Activated CD8-positive, alpha-beta T cell treated with anti-CD3 and anti-CD28 coated beads for 36 hours (primary cell): ENCODE measurements around the gene NCK2. TPM values are rescaled to one million over a fixed set of nuclear protein-coding genes. Genes with fewer than 3 reads are reported as not detected.

Experiments used
- ATAC-seq: fragments of 200-7000 bp; cut with Tn5 transposase; one replicate; pipeline ENCODE4 v1.10.0; 2021; ENCODE audit warnings: mild to moderate bottlenecking, moderate library complexity
- CTCF ChIA-PET: fragments of 350-600 bp; sonication (Branson Sonifier 250); formaldehyde crosslinking; loops from one replicate; lab custom pipeline; 2021; ENCODE audit warnings: antibody characterized with exemption; lab: Charles Lee
- POLR2A ChIA-PET: fragments of 350-600 bp; sonication (Branson Sonifier 250); formaldehyde crosslinking; loops from one replicate; lab custom pipeline; 2021; ENCODE audit warnings: antibody characterized with exemption; lab: Charles Lee
- DNase-seq: peaks from one replicate; pipeline ENCODE4 v3.0.0-alpha.2; 2020
- H3K27ac Mint-ChIP-seq: one replicate; pipeline ENCODE4 v1.8.0; 2021; ENCODE audit warnings: mild to moderate bottlenecking, mixed read lengths
- H3K27me3 Mint-ChIP-seq: one replicate; pipeline ENCODE4 v1.8.0; 2021; ENCODE audit warnings: mixed read lengths
- H3K36me3 Mint-ChIP-seq: one replicate; pipeline ENCODE4 v1.8.0; 2021; ENCODE audit warnings: low read depth, mixed read lengths
- H3K4me1 Mint-ChIP-seq: one replicate; pipeline ENCODE4 v1.8.0; 2021; ENCODE audit warnings: low read depth, mixed read lengths
- H3K4me3 Mint-ChIP-seq: one replicate; pipeline ENCODE4 v1.8.0; 2021; ENCODE audit warnings: mild to moderate bottlenecking, moderate library complexity, mixed read lengths
- H3K9me3 Mint-ChIP-seq: one replicate; pipeline ENCODE4 v1.8.0; 2021; ENCODE audit warnings: mixed read lengths
- intact Hi-C: fragments of 100-400 bp; cut with micrococcal nuclease; formaldehyde crosslinking; loops from one replicate; pipeline ENCODE4 v1.10.0; 2022
- total RNA-seq, 2 experiments: library from RNA; stranded (reverse); gene quantifications; one replicate each; pipeline ENCODE4 v1.2.3, GENCODE V29; 2021
- TF ChIP-seq, protein P1 (sequence below): fragments of 200-600 bp; IDR thresholded peaks from one replicate; pipeline ENCODE4 v1.8.0; 2022; ENCODE audit warnings: antibody characterized with exemption, mild to moderate bottlenecking

Gene NCK2
- total RNA-seq, 2 experiments from 2014 or later, result 68.3 to 69.7 TPM

DNA sequence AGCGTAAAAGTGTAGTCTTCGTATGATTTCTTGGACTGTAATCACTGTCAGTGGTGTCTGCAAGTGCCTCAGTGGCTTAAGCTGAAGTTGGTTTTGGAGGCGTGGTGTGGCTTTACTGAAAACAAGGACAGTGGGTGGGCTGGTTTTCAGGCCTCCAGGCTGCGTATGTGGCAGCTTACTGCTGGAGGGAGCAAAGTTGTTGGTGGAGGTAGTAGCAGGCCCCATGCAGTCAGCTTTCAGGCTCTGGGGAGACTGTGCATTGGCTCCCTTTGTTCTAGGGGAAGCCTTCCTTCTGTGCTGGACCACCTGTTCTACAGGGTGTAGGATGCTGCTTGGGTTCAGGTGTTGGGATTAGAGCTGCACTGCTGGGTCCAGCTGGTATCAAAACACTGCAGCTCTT, 91.6 kb downstream of the NCK2 start:
- peaks cover 82% of the 10 kb centered on the region for H3K36me3 Mint-ChIP-seq
- H3K9me3 Mint-ChIP-seq, result peaks cover 37% of the 10 kb centered on the region
- CTCF ChIA-PET, result interaction anchor here (0.7 to 1.0 kb wide), 2 partner anchors 21 to 90 kb away, joined by 3 to 4 read pairs; no protein-coding TSS in a partner anchor
- DNase-seq (no peak), ATAC-seq (peak; percentile 4)
- no peaks in the 10 kb centered on the region for H3K27me3 Mint-ChIP-seq
- POLR2A ChIA-PET, result interaction anchor here (0.7 to 1.4 kb wide), 7 partner anchors 9 to 44 kb away, joined by 3 to 12 read pairs (median 4); no protein-coding TSS in a partner anchor
- H3K27ac Mint-ChIP-seq, result peak overlapping the region; percentile 96
- peaks cover 94% of the 10 kb centered on the region for H3K4me1 Mint-ChIP-seq
- intact Hi-C loops, result loop anchor here (2.0 to 5.0 kb wide), 2 partner anchors 20 to 39 kb away; no protein-coding TSS in a partner anchor
- H3K4me3 Mint-ChIP-seq, result peak overlapping the region; percentile 4
- TF ChIP-seq, protein P1, sequence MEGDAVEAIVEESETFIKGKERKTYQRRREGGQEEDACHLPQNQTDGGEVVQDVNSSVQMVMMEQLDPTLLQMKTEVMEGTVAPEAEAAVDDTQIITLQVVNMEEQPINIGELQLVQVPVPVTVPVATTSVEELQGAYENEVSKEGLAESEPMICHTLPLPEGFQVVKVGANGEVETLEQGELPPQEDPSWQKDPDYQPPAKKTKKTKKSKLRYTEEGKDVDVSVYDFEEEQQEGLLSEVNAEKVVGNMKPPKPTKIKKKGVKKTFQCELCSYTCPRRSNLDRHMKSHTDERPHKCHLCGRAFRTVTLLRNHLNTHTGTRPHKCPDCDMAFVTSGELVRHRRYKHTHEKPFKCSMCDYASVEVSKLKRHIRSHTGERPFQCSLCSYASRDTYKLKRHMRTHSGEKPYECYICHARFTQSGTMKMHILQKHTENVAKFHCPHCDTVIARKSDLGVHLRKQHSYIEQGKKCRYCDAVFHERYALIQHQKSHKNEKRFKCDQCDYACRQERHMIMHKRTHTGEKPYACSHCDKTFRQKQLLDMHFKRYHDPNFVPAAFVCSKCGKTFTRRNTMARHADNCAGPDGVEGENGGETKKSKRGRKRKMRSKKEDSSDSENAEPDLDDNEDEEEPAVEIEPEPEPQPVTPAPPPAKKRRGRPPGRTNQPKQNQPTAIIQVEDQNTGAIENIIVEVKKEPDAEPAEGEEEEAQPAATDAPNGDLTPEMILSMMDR, result no peak

DNA sequence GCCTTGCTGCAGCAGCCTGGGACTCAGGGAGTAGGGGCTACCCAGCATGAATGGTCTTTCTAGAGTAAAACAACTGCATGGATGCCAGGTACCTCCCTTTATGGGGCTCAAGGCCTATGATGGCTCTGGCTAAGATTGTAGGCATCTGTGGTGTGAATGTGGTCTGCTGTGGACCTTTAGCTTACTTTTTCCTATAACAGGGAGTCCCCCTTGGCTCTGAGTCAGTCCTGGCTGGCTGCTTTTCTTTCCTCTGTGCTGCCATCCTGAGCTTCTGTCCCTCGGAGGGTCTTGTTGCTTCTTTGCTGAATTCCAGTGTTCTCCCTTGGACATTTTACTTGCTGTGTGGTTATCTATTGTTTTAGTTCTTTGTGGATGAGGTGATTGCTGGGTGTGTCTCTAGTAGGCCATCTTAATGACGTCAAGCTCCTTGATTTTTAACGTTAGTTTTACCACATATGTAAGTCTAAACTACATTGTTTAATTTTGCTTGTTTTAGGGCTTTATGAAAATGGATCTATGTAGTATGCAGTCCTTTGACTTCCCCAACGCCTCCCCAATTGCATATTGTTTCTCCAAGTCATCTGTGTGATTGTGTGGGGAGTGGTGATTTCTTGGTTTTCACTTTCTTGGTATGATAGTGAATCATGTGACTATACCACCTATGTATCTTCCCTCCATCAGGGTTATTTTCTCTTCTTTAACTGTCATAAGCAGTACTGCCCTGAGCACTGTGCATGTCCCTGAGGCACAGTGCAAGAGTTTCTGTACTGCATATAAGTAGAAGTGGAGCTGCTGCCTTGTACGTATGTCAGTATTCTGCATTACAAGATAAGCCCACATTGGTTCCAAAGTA, 92.4 kb downstream of the NCK2 start:
- intact Hi-C loops, result loop anchor here (2.0 to 5.0 kb wide), 2 partner anchors 20 to 40 kb away; no protein-coding TSS in a partner anchor
- peaks cover 30% of the 10 kb centered on the region for H3K9me3 Mint-ChIP-seq
- TF ChIP-seq, protein P1, result no peak
- H3K36me3 Mint-ChIP-seq, result peaks cover 79% of the 10 kb centered on the region
- DNase-seq (peak; percentile 84), ATAC-seq (peak; percentile 83)
- peak overlapping the region; percentile 96 for H3K27ac Mint-ChIP-seq
- peaks cover 94% of the 10 kb centered on the region for H3K4me1 Mint-ChIP-seq
- peak overlapping the region; percentile 55 for H3K4me3 Mint-ChIP-seq
- CTCF ChIA-PET, result interaction anchor here (0.7 to 1.0 kb wide), 2 partner anchors 20 to 91 kb away, joined by 3 to 4 read pairs; no protein-coding TSS in a partner anchor
- no peaks in the 10 kb centered on the region for H3K27me3 Mint-ChIP-seq
- POLR2A ChIA-PET, result interaction anchor here (0.7 to 1.4 kb wide), 8 partner anchors 9 to 45 kb away, joined by 3 to 12 read pairs (median 4); no protein-coding TSS in a partner anchor

DNA sequence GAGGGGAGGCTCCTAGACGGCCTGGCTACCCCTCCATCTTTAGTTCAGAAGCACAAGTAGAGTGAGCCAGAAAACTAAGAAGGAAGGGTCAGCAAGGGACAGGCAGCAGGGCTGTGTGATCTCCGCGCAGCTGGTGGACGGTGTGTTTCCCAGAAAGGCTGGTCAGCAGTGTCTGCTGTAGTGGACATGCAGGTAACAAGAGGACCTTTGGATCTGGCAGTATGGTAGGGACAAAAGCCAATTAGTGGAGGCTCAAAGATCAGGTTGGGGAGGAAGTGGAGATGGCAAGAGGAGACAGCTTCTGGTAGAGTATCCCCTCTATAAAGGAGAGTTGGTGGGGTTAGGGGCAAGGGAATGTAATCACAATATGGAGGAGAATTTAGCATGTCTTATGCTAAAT, 95.1 kb downstream of the NCK2 start:
- Mint-ChIP-seq H3K4me3 (no peak overlapping the region), H3K27me3 (no peaks in the 10 kb centered on the region), H3K27ac (peak overlapping the region; percentile 82), H3K9me3 (peaks cover 12% of the 10 kb centered on the region), H3K4me1 (peaks cover 85% of the 10 kb centered on the region), H3K36me3 (peaks cover 69% of the 10 kb centered on the region)
- ATAC-seq, result no peak
- TF ChIP-seq, protein P1, result no peak
- intact Hi-C loops, result loop anchor here (5.0 kb wide), 1 partner anchor 42 kb away; no protein-coding TSS in a partner anchor
- ChIA-PET POLR2A (interaction anchor here (0.7 to 2.1 kb wide), 5 partner anchors 10 to 86 kb away, joined by 3 to 7 read pairs (median 5); no protein-coding TSS in a partner anchor), CTCF (interaction anchor here (0.6 to 1.5 kb wide), 5 partner anchors 8 to 223 kb away, joined by 3 to 4 read pairs (median 3); no protein-coding TSS in a partner anchor)
- no peak for DNase-seq

DNA sequence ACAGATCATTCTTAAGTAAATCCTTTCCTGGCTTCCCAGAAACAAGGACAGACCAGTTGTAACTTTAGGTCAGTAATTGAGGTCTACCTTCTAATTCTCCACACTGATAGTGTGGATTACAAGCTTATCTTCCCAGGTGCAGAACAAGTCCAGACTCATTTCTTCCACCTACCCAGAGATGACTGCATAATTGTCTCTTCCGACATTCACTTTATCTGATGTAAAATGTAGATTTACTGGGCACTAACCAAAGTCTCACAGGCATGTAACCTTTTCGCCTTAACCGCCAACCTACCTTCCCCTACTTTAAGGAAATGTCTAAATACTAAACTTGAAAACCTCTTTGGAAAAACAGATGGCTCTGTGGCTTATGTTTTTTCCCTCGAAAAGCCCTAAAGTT, 96.2 kb downstream of the NCK2 start:
- ATAC-seq (peak; percentile 4), DNase-seq (no peak)
- TF ChIP-seq, protein P1, result no peak
- Mint-ChIP-seq H3K36me3 (peaks cover 64% of the 10 kb centered on the region), H3K27ac (peak overlapping the region; percentile 82), H3K4me1 (peaks cover 85% of the 10 kb centered on the region), H3K4me3 (no peak overlapping the region), H3K27me3 (no peaks in the 10 kb centered on the region), H3K9me3 (peaks cover 5% of the 10 kb centered on the region)
- ChIA-PET POLR2A (interaction anchor here (0.6 to 1.7 kb wide), 6 partner anchors 12 to 94 kb away, joined by 3 to 6 read pairs (median 4); no protein-coding TSS in a partner anchor), CTCF (interaction anchor here (1.3 kb wide), 1 partner anchor 58 kb away, joined by 4 read pairs; no protein-coding TSS in a partner anchor)
- intact Hi-C loops, result no loop called here
